ENCODE results near the gene HNRNPUL1. TPM values are rescaled to one million over a fixed set of nuclear protein-coding genes. Genes with fewer than 3 reads are reported as not detected.

HNRNPUL1 gene
- total RNA-seq, 1 experiment from 2014 or later = 315 TPM

DNA sequence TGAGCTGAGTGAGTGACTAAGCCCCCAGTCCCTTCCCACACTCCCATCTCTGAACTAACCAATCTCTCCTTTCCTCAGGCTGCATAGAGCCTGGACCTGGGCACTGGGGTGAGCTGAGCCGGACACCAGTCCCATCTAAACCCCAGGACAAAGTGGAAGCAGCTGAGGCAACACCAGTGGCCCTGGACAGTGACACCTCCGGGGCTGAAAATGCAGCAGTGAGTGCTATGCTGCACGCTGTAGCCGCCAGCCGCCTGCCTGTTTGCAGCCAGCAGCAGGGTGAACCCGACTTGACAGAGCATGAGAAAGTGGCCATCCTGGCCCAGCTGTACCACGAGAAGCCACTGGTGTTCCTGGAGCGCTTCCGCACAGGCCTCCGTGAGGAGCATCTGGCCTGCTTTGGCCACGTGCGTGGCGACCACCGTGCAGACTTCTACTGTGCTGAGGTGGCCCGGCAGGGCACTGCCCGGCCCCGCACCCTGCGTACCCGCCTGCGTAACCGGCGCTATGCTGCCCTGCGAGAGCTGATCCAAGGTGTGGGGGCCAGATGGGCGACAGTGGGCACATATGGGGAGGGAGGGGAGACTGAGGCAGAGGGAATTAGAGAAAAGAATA lies 52.2 kb downstream of the HNRNPUL1 start:
- H3K27ac Mint-ChIP-seq = no peak overlapping the region
- Histone ChIP-seq H3K56ac (ENCODE audit: insufficient read length, low read depth, low read length) (no peak overlapping the region), H4K91ac (ENCODE audit: insufficient read length, low read depth, low read length) (no peak overlapping the region), H4K5ac (ENCODE audit: insufficient read length, low read depth, low read length) (no peak overlapping the region), H3K23ac (ENCODE audit: insufficient read length, low read depth, low read length) (no peak overlapping the region), H4K8ac (replicated peaks; ENCODE audit: insufficient read length, low read depth, low read length) (no peak overlapping the region), H2BK12ac (ENCODE audit: insufficient read length, low read depth, low read length) (no peak overlapping the region), H2BK15ac (ENCODE audit: low read depth, low read length) (no peak overlapping the region), H3K79me2 (ENCODE audit: insufficient read depth, low read length) (no peaks in the 10 kb centered on the region), H2AFZ (ENCODE audit: low read length) (no peak overlapping the region), H3K9ac (ENCODE audit: extremely low read depth, insufficient read length, low read length) (no peak overlapping the region), H3K23me2 (ENCODE audit: insufficient read length, low read depth, low read length, poor library complexity, severe bottlenecking) (no peaks in the 10 kb centered on the region), H3K79me1 (ENCODE audit: insufficient read depth, low read depth, low read length, poor library complexity, severe bottlenecking) (no peaks in the 10 kb centered on the region), H2BK5ac (ENCODE audit: insufficient read length, low read length) (no peak overlapping the region), H2BK120ac (ENCODE audit: low read depth, low read length, poor library complexity, severe bottlenecking) (no peak overlapping the region), H2BK20ac (ENCODE audit: low read depth, low read length, poor library complexity, severe bottlenecking) (no peak overlapping the region), H3K18ac (ENCODE audit: insufficient read length, low read depth, low read length) (no peak overlapping the region), H2AK5ac (ENCODE audit: insufficient read length, low read length) (no peak overlapping the region), H3K4ac (ENCODE audit: low read depth, low read length) (no peak overlapping the region), H3K9me3 (ENCODE audit: control insufficient read depth, low read depth, low read length) (no peaks in the 10 kb centered on the region), H3K27ac (ENCODE audit: insufficient read length, low read depth, low read length) (no peak overlapping the region), H3K4me2 (ENCODE audit: insufficient read depth, insufficient read length, low read length) (no peak overlapping the region), H3K14ac (ENCODE audit: insufficient read depth, low read length) (no peak overlapping the region), H3T11ph (ENCODE audit: low read length) (no peak overlapping the region), H3K4me1 (ENCODE audit: insufficient read depth, low read length) (no peaks in the 10 kb centered on the region), H4K20me1 (ENCODE audit: control insufficient read depth, insufficient read depth, insufficient read length) (no peaks in the 10 kb centered on the region), H3K27me3 (ENCODE audit: insufficient read depth, low read length) (no peaks in the 10 kb centered on the region)
- H3K4me3 Mint-ChIP-seq = no peak overlapping the region
- DNase-seq = no peak
- TF ChIP-seq CTCF (conservative IDR thresholded peaks at IDR 0.05) = no peak
- no peaks in the 10 kb centered on the region; a peak in 1 of 5 replicates for H3K9me3 Mint-ChIP-seq
- peaks cover 26 to 78% (median 77%) of the 10 kb centered on the region in 3 experiments for H3K36me3 Mint-ChIP-seq (ENCODE audit: insufficient read depth in 1 of 3, low read depth in 3 of 3)
- no CpG with 5 or more reads among the region's 24 CpGs for WGBS (ENCODE audit: extremely low coverage, insufficient read length, low lambda C conversion rate)
- no peaks in the 10 kb centered on the region; the same call in 1 of the 2 replicates for H3K27me3 Mint-ChIP-seq (ENCODE audit: low read depth)
- H3K4me1 Mint-ChIP-seq = peaks cover 7% of the 10 kb centered on the region in 2 experiments; a peak in 3 of 4 replicates

Data from H9 (cell line).